IPS DF 6.9 (cell line): ENCODE data around the gene SRCIN1.

ENCODE experiments used
- DNase-seq: peaks from one replicate; pipeline ENCODE4 v3.0.0-alpha.2; 2013; ENCODE audit warnings: low read depth, low spot score
- H3K27ac ChIP-seq: one replicate; pipeline ENCODE4 v1.5.1; 2013; ENCODE audit warnings: low read length, control low read depth
- H3K27me3 ChIP-seq: 2 replicates; pipeline ENCODE4 v1.6.1; 2013; ENCODE audit warnings: mild to moderate bottlenecking, low read length; ENCODE audit not compliant: control insufficient read depth, insufficient read depth
- H3K36me3 ChIP-seq: 2 replicates; pipeline ENCODE4 v1.6.1; 2013; ENCODE audit warnings: low read length; ENCODE audit not compliant: control insufficient read depth, insufficient read depth
- H3K4me1 ChIP-seq: 2 replicates; pipeline ENCODE4 v1.6.1; 2013; ENCODE audit warnings: low read length; ENCODE audit not compliant: control insufficient read depth, insufficient read depth
- H3K4me3 ChIP-seq: 2 replicates; pipeline ENCODE4 v1.5.1; 2013; ENCODE audit warnings: mild to moderate bottlenecking, low read length
- H3K9me3 ChIP-seq: 2 replicates; pipeline ENCODE4 v1.6.1; 2013; ENCODE audit warnings: low read length, inconsistent platforms; ENCODE audit not compliant: control insufficient read depth, insufficient read depth
- WGBS: extraction: QIAGEN DNeasy Blood & Tissue Kit; methylation state at CpG from one replicate; pipeline ENCODE4 v1.1.7; 2013; ENCODE audit warnings: mixed read lengths, missing lambda C conversion rate; ENCODE audit not compliant: insufficient read length, insufficient coverage; 5-methylcytosine and 5-hydroxymethylcytosine counted together

SRCIN1 gene

DNA sequence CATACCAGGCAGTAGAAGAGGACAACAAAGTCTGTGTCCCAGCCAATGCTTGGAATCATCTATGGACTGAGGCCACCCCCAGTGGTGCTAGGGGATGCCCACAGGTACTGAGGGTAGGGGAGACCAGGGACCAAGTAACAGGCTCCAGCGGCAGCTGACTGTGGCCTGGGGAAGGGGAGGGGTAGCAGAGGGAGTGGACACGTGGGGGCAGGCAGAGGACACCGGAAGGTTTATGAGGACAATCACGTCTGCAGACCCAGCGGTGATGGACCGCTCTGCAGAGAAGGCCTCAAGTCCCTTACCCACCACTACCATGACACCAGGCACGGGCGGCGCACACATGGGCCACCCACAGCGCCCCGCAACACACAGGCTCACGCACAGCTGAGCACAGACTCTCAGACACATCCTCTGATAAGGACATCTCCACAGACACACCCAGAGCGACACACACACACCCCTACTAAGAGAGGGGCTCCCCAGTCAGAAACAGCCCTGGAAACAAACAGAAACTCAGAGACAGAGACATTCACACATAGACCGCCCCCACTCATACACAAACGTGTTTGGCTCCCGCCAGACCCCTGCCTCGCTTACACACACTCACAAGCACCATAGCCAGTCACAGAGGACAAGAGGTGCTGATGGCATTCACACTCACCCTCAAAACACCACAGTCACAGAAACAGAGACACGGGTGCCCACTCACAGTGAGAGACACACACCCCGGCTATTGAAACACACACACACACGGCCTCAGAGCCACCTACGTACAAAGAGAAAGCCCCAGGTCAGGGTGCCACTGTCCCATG is 35.8 kb downstream of the SRCIN1 start:
- DNase-seq: no peak
- WGBS: no CpG with 5 or more reads among the region's 21 CpGs
- Histone ChIP-seq H3K27me3 (peaks cover 81% of the 10 kb centered on the region), H3K4me1 (peaks cover 5% of the 10 kb centered on the region), H3K4me3 (no peak overlapping the region), H3K9me3 (no peaks in the 10 kb centered on the region), H3K36me3 (no peaks in the 10 kb centered on the region), H3K27ac (no peak overlapping the region)

DNA sequence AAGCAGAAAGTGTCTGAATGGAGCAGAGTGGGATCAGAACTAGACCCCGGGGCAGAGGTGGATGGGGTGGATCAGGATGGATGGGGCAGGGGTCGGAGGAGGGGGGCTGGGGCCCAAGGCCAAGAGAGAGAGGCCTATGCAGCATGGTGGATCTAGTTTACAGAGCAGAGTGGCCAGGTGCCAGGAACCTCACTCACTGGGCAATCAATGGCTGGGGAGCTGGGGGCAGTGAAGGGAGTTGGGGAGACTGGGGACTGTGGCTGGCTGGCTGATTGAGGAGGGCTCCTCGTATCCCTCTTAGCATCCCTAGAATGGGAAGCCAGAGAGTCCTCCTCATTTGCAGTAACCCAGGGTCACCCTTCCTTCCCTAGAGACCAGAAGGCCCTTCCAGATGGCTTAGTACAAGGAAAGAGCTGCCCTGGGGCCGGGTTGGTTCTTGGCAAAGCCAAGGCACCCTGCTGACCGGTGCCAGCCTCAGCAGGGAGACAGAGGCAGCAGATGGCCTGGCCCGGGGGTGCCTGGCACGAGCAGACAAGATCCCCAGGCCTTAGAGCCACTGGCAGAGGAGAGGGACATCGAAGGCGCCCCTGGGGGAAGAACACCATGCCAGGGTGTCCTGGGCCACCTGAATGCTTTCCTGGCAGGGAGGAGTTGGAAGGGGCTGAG is 36.8 kb downstream of the SRCIN1 start:
- Histone ChIP-seq H3K27ac (no peak overlapping the region), H3K27me3 (peaks cover 77% of the 10 kb centered on the region), H3K9me3 (no peaks in the 10 kb centered on the region), H3K4me3 (no peak overlapping the region), H3K36me3 (no peaks in the 10 kb centered on the region), H3K4me1 (peaks cover 5% of the 10 kb centered on the region)
- no peak for DNase-seq
- no CpG with 5 or more reads among the region's 9 CpGs for WGBS

DNA sequence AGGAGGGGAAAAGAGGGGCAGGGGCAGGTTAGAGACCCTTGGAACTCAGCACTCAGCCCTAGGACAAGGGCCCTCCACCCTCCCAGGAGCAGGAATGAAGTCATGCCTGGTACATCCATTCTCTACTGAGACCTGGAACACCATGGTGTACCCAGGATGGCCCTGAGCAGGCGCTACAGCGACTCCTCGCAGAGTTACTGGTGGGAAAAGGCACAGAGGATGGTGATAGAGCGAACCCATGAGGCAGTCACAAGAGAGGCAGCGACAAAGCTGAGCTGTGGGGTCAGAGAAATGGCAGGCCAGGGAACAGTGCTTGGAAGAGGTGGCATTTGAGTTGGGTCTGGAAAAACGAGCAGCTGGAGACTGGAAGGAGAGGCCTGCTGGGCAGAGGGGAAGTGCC is 37.5 kb downstream of the SRCIN1 start:
- peaks cover 5% of the 10 kb centered on the region for H3K4me1 ChIP-seq
- no peak overlapping the region for H3K27ac ChIP-seq
- no peaks in the 10 kb centered on the region for H3K9me3 ChIP-seq
- H3K4me3 ChIP-seq: no peak overlapping the region
- WGBS: no CpG with 5 or more reads among the region's 6 CpGs
- H3K36me3 ChIP-seq: no peaks in the 10 kb centered on the region
- DNase-seq: no peak
- H3K27me3 ChIP-seq: peaks cover 70% of the 10 kb centered on the region

DNA sequence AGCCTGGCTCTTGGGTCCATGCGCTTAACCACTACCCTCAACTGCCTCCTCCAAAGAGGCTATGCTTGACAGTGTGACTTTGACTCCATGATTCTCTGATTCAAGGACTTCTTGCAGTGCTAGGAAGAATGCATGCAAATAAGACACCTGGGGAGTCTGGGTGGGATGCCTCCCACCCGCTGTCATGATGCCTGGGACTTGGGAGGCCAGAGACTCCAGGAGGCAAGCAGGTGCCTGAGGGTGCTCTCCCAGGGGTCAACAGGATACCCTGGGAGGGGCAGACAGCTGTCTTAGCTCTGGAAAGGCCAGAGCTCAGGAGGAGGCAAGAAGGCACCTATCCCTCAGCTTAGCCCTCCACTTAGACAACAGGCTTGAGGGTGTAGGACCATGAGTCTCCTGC is 38.4 kb downstream of the SRCIN1 start:
- Histone ChIP-seq H3K4me1 (peaks cover 5% of the 10 kb centered on the region), H3K27ac (no peak overlapping the region), H3K9me3 (no peaks in the 10 kb centered on the region), H3K36me3 (no peaks in the 10 kb centered on the region), H3K27me3 (peaks cover 74% of the 10 kb centered on the region), H3K4me3 (no peak overlapping the region)
- WGBS: no CpG with 5 or more reads among the region's 2 CpGs
- DNase-seq: no peak

DNA sequence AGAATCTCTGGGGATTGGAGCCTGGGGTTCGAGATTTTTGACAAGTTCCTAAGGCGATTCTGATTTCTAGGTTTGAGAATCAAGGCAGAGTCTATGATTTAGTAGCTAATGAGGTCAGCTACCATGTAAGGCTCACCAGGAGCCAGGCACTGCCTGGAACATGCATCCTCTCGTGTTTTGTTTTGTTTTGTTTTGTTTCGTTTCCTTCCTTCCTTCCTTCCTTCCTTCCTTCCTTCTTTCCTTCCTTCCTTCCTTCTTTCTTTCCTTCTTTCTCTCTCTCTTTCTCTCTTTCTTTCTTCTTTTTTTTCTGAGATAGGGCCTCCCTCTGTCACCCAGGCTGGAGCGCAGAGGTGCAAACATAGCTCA is 39.1 kb downstream of the SRCIN1 start:
- Histone ChIP-seq H3K9me3 (no peaks in the 10 kb centered on the region), H3K4me3 (no peak overlapping the region), H3K4me1 (peaks cover 3% of the 10 kb centered on the region), H3K27me3 (peaks cover 75% of the 10 kb centered on the region), H3K27ac (no peak overlapping the region), H3K36me3 (no peaks in the 10 kb centered on the region; the same call in 1 of the 2 replicates)
- no peak for DNase-seq
- no CpG with 5 or more reads among the region's 5 CpGs for WGBS

DNA sequence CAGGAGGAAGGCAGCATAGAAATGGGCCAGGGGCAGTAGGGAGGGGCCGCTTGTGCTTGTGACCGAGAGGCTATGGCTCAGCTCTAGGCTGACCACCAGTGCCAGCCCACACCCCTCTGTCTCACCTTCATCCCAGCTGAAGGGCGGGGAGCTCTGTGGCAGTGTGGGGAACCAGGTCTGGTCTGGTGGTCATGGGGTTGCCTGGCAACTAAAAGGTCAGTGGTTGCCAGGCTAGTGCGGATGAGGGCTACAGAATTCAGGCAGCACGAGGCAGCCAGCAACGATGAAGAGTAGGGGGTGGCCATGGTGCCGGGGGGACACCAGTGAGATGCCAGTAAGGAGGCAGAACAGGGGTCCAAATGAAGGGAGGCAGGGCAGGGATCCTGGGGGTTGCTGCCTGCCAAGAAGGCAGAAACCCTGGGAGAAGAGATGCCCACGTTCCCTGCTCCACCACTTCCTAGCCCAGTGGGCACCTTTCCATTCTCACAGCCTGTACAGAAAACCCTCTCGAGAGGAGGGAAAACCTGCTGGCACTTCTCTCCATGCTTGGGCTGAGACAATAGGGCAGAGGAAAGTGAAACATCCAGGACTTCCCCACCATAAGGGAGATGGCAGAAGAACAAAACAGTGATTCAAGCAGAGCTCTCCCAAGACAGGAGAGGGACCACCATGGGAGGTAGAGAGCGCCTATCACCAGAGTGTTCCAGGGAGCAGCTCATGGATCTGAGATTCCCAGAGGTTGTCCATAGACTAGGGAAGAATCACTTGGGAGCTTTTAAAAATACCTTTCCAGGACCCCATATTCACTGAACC is 39.7 kb downstream of the SRCIN1 start:
- Histone ChIP-seq H3K27ac (no peak overlapping the region), H3K36me3 (no peaks in the 10 kb centered on the region; the same call in 1 of the 2 replicates), H3K4me3 (no peak overlapping the region), H3K9me3 (no peaks in the 10 kb centered on the region), H3K27me3 (peaks cover 77% of the 10 kb centered on the region), H3K4me1 (peaks cover 3% of the 10 kb centered on the region)
- DNase-seq: no peak
- WGBS: no CpG with 5 or more reads among the region's 10 CpGs

DNA sequence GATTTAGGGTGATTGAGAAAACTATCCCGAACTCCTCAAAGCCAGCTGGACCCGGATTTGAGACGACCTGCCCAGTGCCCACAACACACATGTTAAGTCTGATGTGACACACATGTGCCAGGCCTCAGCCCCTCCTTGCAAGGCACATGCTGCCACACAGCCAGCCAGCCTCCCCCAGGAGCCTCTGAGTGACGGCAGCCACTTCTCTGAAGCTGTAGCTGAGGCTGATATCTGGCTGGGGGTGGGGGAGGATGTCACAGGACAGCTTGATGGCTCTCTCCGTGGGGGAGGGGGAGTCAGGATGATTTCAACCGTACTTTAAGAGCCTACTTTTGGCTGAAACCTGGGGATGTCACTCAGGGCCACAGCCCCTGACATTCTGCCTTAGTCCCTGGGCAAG is 40.9 kb downstream of the SRCIN1 start:
- Histone ChIP-seq H3K4me1 (peaks cover 3% of the 10 kb centered on the region), H3K9me3 (no peaks in the 10 kb centered on the region), H3K36me3 (no peaks in the 10 kb centered on the region; the same call in 1 of the 2 replicates), H3K4me3 (no peak overlapping the region), H3K27me3 (peaks cover 77% of the 10 kb centered on the region), H3K27ac (no peak overlapping the region)
- no CpG with 5 or more reads among the region's 6 CpGs for WGBS
- DNase-seq: no peak

DNA sequence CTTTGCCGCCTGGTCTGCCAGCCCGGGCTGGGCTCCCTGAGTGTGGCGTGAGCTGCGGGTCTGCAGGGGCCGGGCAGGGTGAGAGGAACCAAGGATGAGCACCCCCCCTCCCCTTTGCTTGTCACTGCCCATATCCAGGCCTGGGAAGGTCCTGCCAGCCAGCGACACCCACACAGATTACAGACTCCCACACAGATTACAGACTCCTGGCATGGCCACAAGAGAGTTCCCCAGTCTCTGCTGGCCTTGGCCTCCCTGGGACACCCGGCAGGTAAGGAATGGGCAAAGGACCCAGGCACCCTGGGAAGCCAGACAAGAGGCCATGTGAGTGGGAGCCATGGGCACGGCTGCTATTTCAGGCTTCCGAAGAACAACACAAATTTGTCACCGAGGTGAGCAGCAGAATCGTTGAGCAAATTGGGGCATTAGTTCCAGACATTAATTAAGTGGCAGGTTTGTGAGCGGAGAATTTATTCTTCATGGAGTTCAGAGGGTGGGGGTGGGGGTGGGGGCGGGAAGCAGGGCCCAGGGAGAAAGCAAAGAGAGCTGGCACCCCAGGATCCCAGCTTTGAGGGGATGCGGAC is 41.4 kb downstream of the SRCIN1 start:
- Histone ChIP-seq H3K27me3 (peaks cover 74% of the 10 kb centered on the region), H3K4me3 (no peak overlapping the region; the same call in 1 of the 2 replicates), H3K27ac (no peak overlapping the region), H3K9me3 (no peaks in the 10 kb centered on the region), H3K36me3 (no peaks in the 10 kb centered on the region; the same call in 1 of the 2 replicates), H3K4me1 (peaks cover 3% of the 10 kb centered on the region)
- WGBS: no CpG with 5 or more reads among the region's 14 CpGs
- DNase-seq: no peak

DNA sequence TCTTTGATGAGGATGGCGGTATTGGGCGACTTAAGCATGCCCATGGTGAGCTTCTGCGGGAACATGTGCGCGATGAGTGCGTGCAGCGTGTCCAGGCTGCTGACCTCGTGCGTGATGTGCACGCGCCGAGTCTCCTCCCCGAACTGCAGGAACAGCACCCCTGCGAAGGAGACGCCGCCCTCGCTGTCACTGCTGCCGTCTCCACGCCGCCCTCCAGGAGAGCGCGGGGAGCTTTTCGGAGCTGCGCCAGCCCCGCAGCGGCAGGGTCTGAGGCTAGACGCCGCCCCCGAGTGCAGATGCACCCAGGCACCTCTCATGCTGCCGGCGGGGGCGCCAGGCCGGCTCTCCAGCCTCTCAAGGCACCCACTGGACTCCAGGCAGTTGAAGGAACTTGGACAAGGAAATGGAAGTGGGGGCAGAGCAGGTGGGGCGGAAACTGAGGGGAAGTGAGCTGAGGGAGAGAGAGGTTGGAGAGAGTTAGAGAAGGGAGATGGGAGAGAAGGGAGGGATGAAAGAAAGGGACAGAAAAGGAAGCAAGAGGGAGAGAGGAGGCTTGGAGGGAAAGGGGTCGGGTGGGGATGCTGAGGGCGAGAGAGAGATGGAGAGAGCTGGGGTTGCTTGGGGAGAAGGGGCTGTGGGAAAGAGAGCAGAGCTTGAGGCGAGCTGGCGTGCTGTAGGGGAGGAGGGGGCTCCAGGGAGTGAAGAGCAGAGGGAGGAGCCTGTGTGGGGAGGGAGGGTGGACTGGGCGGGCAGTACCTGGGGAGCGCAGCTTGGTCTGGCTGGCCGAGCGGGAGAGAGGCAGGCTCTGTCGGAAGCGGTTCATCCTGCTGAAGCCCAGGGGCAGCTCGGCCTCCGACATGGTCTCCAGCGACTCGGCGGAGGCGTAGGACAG is 42.1 kb downstream of the SRCIN1 start:
- Histone ChIP-seq H3K9me3 (no peaks in the 10 kb centered on the region), H3K36me3 (no peaks in the 10 kb centered on the region; the same call in 1 of the 2 replicates), H3K27me3 (peaks cover 76% of the 10 kb centered on the region), H3K27ac (no peak overlapping the region), H3K4me3 (peak overlapping the region; percentile 6; the same call in 1 of the 2 replicates), H3K4me1 (peaks cover 4% of the 10 kb centered on the region)
- DNase-seq: peak; percentile 83
- WGBS: 100% methylated on average over 1 of the region's 50 CpGs
